SHP77 (cell line): ENCODE data around the gene NOP58.
"Not testable (repeated sequence)": the region's sequence is repeated elsewhere in the genome, so short reads cannot be mapped to it uniquely, and the experiment has no call there.

Source experiments
- DNase-seq, 2 experiments: peaks; one replicate each; lab custom pipeline; 2025; lab: John Stamatoyannopoulos, UW

NOP58 gene, protein sequence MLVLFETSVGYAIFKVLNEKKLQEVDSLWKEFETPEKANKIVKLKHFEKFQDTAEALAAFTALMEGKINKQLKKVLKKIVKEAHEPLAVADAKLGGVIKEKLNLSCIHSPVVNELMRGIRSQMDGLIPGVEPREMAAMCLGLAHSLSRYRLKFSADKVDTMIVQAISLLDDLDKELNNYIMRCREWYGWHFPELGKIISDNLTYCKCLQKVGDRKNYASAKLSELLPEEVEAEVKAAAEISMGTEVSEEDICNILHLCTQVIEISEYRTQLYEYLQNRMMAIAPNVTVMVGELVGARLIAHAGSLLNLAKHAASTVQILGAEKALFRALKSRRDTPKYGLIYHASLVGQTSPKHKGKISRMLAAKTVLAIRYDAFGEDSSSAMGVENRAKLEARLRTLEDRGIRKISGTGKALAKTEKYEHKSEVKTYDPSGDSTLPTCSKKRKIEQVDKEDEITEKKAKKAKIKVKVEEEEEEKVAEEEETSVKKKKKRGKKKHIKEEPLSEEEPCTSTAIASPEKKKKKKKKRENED

DNA sequence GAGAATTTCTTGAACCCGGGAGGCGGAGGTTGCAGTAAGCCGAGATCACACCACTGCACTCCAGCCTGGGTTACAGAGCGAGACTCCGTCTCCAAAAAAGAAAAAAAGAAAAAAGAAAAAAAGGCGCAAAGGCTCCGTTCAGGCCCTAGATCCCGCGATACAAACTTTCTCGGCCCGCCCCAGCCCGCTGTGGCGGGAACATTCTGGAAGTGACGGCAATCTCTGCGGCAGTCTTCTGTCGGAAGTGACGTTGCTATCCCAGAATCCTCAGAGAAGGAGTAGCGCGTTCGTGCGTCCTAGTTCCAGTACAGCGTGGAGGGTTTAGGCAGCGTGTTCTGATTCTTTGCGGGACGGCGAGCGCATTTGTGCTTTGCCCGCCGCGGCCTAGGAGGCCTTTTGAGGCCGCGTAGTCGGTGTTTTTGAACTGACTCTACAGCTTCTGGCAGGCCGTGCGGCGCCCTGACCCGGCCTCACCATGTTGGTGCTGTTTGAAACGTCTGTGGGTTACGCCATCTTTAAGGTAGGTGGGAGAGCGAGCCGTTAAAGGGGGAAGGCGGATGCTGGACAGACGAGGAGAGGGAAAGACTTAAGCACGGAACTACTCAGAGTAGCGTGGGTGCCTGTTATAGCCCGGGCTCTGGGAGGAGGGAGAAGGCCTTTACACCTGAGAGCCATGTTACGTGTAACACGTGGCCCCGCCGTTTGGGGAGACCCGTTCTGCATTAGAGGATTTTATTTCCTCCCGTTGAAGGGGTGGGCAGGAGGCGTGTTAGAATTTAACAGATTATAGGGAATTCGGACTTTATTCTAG is at the start of gene NOP58:
Gene NOP58, plus strand, starts transcription at position 297 of the 811 bp plus-strand sequence. Its CDS starts 179 bp downstream, at position 476.
- DNase-seq: peak; percentile 92 to 95

DNA sequence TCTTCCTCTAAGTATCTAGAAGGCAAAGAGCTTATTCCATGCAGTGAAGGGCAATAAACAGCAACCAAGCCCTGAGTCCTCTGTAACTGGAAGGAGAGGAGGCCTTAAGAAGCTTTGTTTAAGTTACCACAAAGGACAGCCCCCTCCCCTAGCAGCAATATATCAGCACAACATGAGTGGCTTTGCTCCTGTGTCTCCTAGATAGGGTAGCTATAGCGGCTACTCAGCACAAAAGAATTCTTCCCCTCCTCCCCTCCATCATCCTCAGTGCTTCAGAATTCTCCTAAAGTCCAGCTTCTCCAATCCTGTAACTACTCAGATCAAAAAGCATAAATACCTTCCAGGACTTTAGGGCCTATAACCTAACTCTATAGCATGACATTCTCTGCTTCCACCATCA is 43.7 kb upstream of the NOP58 start:
- DNase-seq: no peak

DNA sequence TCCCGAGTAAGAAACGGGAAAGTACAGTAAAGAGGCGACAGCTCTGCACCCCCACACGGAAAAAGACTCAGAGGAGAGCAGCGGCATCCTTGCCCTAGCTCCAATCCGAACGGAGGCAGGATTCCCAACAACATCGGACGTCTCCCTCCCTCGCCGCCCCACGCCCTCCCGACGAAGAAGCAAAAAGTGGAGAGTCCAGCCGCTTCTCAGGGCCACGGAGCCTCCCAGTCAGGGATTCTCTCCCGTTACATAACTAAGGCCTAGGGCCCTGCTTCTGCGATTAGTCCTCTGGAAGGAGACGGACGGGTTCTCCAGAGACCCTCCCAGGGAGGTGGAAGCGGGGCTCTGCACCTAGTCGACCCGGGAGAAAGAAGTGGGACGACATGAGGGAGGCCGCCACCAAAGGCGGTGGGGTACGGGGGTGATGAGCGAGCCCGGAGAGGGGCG is 27.8 kb upstream of the NOP58 start:
- DNase-seq: peak in 1 of 2 experiments; percentile 30

DNA sequence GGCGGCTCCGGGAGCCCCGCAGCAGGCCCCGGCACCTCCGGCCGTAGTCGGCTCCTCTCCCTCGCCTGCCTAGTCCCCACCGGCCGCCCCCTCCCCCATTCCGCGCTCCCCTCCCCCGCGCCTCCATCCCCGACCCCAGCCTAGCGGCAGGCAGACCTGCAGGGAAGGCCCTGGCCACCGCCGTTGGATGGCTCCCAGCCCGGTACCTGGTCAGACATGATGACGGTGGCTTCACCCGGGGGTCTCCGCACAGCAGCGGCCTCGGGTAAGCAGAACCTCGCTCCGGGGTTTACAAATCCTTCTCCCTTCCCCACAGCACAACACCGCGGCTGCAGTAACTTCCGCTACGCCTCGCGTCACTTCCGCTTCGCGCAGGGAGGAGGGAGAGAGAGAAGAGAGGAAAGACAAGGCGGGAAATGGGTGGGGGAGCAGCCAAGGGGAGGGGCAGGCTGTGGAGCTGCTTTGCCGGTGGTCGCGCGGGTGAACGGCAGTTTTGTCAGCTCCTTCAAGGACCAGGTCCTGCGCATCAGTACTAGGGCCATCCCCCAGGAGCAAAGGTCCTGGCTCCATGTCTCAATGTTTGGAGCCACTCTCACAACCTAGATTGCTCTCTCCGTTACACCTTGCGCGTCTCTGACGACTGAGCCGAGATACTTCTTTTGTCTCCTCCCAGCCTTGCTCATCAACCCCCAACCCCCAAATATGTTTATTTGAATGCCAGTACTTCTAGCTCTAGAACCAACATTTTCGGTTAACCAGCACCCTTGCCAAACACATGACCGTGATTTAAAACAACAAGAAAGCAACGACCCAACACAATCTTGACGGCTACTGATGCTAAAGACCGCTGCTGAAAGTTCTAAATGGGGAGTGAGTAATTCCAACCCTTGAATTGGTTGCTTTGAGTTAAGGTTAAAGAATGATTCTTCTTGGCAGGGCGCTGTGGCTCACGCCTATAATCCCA is 27.0 kb upstream of the NOP58 start, which contains the start of gene SUMO1:
Gene SUMO1, minus strand, starts transcription at position 364 of the 964 bp plus-strand sequence. Its CDS starts 146 bp downstream, at position 218.
- DNase-seq: peak; percentile 87 to 95

DNA sequence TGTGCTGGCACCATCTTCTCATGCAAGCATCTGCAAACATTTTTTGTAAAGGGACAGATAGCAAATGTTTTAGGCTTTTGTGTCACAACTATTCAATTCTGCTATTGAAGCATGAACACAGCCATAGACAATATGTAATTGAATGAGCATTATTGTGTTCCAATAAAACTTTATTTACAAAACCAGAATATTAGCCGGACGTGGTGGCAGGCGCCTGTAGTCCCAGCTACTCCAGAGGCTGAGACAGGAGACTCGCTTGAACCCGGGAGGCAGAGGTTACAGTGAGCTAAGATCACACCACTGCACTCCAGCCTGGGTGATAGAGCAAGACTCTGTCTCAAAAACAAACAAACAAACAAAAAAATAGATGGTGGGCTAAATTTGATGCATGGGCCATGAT is 17.9 kb upstream of the NOP58 start:
- not testable (repeated sequence) for DNase-seq

DNA sequence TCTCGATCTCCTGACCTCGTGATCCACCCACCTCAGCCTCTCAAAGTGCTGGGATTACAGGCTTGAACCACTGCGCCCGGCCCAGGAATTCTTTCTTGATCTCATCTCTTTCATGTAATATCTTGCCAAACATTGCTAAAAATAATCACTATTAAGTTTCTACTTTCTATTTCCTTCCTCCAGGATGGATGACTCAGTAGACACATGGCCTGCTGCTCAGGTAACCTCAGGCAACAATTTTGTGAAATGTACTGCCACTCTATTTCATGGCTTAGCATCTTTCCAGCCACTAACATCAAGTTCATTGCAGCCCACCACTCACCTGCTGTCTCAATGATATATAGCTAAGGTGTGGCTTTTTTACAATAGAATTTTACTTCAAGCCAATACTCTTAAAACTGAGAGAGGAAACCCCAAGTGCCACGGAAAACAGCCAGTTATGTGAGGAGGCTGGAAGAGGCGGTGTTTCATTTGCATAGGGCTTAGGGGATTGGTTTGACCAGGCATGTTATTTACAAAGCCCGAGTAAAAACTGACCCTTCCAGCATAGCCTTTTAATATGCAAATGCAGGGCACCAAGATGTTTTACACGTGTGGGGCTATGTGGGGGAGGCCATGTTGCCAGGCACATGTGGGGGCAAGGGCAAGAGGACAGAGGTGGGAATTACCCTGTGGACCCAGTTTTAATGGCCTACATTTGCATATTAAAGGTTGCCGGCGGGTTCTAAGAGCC is 15.9 kb upstream of the NOP58 start:
- DNase-seq: no peak

DNA sequence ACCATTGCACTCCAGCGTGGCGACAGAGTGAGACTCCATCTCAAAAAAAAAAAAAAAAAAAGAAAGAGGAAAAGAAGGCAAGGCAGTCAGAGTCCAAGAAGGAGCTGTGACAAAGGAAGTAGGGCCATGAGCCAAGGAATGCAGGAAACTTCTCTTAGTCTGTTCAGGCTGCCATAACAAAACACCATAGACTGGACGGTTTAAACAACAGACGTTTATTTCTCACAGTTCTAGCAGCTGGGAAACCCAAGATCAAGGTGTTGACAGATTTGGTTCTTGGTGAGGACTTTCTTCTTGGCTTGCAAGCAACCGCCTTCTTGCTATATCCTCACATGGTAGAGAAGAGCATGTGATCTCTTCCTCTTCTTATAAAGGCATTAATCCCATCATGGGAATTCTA is 14.1 kb upstream of the NOP58 start:
- DNase-seq: no peak

DNA sequence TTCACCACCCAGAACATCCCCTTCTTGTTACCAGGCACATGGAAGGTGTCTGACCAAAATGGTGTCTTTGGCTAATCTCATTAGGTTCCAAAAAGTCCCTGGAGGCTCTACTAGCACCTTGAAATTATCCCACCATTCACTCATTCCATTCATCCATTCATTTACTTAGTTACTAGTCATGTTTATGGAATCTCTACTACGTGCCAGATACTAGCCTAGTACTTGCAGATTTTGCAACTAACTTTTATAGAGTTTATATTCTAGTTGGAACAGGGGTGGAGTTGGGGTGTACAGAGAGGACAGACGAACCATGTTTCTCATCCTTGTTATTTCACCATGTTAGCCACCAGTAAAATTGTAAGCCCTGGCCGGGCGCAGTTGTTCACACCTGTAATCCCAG is 4.0 kb upstream of the NOP58 start:
- DNase-seq: no peak

DNA sequence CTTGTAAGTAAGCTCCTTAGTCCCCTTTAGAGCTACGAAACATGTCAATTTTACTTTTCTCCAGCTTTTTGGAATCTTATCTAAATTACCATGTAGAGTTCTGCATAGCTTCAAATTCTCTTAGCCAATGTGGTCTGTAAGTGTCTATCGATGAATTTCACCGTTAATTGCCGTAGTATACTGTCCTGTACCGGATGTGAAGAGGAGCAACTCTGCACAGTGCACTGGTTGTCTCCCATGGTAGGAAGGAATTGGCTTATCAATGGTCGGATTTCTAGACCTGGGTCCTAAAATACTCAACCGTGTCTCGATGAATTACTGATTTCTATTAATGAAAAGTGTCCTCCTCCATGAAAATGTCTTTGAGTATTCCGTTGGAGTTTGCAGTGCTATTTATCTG is 1.9 kb downstream of the NOP58 start:
- DNase-seq: no peak

DNA sequence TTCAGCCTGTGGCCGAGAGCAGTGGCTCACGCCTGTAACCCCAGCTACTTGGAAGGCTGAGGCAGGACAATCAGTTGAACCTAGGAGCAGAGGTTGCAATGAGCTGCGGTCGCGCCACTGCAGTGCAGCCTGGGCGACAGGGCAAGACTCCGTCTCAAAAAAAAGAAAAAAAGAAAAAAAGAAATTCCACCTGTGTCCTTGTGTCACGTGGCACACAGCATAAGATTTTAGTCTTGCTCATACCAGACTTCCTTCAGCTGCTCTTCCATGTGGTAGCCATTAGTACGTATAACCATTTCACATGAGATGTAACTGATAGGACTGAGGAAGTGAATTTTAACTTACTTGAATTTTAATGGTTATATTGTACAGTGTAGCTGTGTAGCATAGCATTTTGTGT is 4.0 kb downstream of the NOP58 start:
- no peak for DNase-seq

DNA sequence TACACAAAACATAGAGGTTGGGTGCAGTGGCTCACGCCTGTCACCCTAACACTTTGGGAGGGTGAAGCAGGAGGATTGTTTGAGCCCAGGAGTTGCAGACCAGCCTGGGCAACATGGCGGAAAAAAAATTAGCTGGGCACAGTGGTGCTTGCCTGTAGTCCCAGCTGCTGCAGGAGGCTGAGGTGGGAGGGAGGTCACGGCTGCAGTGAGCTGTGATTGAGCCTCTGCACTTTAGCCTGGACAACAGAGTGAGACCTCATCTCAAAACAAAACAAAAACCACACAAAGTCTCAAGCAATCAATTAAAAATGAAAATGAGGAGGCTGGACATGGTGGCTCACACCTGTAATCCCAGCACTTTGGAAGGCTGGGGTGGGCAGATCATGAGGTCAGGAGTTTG is 4.9 kb downstream of the NOP58 start:
- DNase-seq: no peak

DNA sequence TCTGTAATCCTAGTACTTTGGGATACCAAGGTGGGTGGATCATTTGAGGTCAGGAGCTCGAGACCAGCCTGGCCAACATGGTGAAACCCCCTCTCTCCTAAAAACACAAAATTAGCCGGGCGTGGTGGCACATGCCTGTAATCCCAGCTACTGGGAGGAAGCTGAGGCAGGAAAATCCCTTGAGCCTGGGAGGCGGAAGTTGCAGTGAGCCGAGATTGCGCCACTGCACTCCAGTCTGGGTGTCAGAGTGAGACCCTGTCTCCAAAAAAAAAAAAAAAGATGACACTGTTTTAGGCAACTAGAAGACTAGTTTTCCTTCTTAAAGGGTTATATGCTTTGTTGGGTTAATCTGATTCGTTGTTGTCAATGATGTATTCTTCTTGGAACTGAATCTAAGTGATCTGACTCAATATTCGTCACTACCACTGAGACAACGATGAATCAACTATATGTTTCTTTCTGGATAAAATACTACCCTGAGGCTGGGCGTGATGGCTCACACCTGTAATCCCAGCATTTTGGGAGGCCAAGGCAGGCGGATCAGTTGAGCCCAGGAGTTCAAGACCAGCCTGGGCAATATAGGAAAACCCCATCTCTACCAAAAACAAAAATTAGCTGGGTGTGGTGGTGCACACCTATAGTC is 10.6 kb downstream of the NOP58 start:
- DNase-seq: not testable (repeated sequence)

DNA sequence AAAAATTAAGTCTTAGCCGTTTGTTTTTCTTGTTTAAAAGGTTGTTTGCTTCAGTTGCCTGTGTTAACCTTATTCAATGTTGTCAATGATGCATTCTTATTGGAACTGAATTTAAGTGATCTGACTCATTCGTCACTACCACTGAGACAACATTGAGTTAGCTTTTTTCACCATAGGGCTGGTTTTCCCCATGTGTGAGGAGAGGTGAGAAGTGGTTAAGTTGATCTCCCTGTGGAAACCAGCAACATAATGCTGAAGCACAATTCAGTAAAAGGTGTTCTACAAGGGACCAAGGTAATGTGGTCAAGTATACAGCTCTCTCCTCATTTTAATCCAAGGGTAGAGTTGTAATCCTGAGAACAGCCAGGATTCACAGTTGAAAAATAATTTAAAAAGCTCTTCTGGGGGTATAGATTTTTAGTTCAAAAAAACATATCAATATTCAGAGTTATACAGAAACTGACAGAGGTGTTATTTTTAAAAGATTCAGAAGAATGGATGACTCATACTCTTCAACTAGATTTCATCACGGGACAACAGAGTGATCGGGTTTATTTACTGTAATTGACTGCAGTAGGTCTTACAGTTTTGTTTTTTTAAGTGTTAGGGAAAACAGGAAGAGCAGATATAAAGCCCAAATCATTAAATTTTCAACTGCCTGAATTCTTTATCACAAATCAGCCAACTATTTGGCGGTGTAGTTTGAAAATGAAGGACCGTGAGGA is 12.6 kb downstream of the NOP58 start:
- no peak for DNase-seq

DNA sequence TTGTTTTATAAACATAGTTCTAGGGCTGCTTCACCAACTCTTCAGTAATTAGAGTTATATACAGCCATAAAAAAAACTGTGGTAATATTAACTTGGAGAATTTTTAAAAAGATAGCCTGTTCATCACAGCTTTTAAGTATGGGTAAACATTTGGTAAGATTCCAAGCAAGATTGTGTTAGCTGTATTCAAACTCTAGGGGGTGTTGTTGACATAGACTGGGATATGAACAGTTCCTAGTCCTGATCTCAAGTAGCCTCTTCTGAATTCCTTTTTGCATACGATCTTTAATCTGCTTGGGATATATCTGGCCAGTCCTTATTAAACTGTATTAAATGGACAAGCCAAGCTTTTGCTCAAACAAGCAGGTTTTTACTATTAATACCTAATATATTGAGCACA is 13.4 kb downstream of the NOP58 start:
- peak; percentile 18 to 29 for DNase-seq

DNA sequence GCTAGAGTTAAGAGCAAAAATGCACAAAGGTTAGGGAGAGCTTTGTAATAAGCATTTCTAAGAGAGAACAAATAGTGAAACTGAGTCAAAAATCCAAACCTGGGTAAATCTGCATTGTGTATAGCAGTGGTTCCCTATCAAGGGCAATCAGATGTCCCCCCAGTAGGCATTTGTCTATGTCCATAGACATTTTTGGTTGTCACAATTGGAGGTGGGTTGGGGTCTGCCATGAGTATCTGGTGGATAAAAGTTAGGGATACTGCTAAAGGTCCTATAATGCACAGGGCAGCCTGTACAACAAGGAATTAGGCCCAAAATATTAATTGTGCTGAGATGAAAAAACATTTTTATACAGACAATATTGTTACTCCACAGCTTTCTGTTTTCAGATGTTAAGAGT is 21.0 kb downstream of the NOP58 start:
- DNase-seq: no peak

DNA sequence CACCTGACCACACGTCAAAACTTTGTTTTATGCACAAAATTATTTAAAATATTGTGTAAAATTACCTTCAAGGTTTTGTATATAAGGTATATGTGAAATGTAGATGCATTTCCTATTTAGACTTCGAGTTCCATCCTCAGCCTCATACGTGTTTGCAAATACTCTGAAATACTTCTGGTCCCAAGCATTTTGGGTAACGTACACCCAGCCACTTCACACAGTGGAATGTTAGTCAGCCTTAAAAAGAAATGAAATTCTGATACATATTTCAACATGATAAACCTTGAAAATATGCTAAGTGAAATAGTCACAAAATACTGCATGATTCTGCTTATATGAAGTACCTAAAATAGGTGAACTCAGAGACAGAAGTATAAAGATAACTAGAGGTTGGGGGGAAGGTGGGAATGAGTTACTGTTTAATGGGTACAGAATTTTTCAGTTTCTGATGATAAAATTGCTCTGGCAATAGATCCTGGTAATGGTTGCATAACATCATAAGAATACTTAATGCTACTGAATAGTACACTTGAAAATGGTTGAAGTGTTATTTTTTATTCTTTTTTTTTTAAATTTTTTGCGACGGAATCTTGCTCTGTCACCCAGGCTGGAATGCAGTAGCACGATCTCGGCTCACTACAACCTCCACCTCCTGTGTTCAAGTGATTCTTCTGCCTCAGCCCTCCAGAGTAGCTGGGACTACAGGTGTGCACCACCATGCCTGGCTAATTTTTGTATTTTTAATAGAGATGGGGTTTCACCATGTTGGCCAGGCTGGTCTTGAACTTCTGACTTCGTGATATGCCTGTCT is 24.0 kb downstream of the NOP58 start:
- no peak for DNase-seq

DNA sequence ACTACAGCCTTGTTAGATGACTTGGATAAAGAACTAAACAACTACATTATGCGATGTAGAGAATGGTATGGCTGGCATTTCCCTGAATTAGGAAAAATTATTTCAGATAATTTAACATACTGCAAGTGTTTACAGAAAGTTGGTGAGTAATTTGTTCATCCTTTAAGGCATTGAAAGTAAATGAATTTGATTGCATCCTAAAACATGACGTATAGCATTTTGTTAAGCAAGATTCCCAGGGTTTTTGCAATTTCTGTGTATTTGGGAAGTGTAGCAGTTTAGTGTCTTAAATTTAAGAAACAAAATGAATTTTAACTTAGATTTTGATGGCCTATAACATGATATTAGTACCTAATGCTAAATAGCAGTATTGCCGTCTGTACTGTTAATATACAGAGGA is 24.8 kb downstream of the NOP58 start:
- DNase-seq: no peak

DNA sequence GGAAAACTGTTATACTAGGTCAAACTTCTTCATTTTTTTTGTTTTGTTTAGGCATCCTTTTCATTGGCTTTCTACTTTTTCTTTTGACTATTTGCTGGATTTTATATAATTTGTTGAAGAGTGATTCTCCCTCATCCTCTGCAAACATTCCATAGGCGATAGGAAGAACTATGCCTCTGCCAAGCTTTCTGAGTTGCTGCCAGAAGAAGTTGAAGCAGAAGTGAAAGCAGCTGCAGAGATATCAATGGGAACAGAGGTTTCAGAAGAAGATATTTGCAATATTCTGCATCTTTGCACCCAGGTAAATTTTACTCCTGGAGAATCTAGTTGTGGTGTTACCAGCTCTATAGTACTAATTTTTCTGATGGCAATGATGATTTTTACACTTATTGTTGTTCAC is 25.4 kb downstream of the NOP58 start:
- DNase-seq: no peak

DNA sequence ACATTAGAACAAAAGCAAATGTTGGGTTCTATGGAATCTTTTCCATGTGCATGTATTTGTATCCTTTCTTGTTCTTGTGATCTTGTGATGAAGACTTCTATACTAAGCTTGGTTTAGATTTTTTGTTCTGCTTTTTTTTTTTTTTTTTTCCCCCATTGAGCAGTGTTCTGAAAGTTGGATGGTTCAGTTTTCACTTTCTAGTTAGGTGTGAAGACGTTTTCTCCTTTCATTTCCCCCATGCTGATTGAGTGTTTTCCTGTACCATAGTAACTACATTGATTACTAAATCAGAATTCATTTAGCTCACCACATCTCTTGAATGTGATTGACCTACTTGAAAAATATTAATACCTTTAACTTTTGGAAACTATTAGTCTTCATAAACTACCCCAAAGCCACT is 34.1 kb downstream of the NOP58 start:
- no peak for DNase-seq
